HG03342 (cell line): ENCODE data around the gene PIMREG.

ENCODE experiments used
- ATAC-seq: cut with Tn5 transposase; IDR thresholded peaks from one replicate; pipeline ENCODE4 v1.9.1; 2021; ENCODE audit warnings: mild to moderate bottlenecking, moderate library complexity; ENCODE audit not compliant: unreplicated experiment

Gene PIMREG

DNA sequence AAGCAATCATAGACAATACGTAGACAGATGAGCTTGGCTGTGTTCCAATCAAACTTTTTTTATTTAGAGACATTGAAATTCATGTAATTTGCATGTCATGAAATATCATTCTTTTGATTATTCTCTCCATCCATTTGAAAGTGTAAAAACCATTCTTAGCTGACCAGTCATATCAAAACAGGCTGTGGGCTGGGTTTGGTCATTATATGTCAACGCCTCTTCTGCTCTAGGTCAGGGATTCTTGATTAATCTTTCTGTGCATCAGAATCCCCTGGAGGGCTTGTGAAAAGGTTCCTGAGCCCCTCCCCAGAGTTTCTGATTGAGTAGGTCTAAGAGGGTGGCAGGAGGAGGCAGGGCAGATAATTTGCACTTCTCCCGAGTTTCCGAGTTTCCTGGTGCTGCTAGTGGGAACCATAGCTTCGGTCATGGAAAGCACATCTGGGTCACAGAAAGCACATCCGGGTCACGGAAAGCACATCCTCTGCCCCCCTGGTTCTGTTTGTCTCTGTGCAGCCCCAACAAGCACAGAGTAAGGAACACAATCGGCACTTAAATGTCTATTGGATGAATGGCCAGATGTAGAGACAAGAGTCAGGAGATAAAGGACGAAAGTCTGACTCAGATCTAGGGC is 16.4 kb downstream of the PIMREG start:
- no peak for ATAC-seq

DNA sequence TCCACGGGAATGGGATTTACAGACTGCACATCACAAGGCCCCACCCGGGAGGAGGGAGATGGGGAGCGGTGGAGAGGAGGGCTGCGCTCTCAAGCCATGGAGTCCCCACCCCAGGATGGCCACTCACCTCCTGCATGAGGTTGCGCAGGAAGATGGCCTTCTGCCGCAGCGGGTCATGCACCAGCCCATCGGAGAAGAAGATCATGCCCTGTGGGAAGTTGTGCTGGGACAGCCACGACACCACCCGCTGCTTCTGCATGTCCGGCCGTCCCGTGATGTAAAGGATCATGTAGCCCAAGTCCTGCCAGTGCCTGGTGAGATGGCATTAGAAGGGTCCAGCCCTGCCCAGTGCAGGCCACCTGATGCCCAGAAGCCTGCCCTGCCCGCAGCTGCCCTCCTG is 17.0 kb downstream of the PIMREG start:
- no peak for ATAC-seq

DNA sequence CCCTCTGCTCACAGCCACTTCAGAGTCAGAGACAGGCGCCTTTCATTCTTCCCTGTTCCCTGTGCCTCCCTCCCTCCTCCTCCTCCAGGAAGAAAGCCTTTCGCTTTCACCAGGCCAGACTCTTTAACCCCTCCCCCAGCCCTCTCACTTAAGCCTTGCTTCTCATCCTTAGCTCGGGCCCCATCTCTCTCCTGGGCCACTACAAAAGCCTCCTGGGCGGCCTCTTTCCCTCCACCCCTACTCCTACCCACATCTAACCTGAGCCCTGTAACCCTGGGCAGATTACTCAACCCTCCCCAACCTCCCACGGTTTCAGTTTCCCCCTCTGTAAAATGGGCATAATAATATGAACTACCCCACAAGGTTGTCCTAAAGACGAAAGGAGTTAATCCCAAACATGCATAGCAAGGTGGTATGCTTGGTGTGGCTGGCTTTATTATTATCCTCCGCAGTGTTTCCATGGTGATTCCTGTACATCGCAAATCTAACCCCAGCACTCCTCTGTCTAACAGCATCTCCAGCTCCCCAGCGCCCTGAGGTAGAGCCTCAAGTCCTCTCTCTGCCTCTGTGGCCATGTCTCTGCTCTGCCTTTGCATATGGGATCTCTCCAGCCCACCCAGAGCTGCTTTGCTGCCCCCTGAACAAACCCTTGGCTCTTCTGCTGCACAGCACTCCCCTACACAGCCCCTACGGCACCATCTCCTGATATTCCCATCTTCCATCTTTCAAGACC is 17.7 kb downstream of the PIMREG start:
- ATAC-seq = no peak

DNA sequence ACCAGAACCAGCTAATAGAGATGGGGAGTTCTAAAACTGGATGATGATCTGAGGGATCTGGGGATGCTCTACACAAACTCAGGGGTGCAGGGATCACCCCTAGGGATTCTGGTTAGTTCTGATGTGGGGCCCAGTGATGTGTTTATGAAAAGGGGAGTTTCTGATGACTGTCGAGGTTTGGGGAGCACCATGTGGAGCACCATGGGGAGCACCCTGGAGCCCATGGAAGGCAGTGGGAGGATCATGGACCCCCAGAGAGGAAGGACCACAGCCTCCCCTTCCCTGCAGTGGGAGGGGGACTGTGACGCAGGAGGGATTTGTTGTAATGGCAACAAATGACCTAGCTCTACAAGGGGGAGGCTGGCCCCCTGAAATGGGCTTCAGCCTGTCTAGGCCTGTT is 18.4 kb downstream of the PIMREG start:
- no peak for ATAC-seq

DNA sequence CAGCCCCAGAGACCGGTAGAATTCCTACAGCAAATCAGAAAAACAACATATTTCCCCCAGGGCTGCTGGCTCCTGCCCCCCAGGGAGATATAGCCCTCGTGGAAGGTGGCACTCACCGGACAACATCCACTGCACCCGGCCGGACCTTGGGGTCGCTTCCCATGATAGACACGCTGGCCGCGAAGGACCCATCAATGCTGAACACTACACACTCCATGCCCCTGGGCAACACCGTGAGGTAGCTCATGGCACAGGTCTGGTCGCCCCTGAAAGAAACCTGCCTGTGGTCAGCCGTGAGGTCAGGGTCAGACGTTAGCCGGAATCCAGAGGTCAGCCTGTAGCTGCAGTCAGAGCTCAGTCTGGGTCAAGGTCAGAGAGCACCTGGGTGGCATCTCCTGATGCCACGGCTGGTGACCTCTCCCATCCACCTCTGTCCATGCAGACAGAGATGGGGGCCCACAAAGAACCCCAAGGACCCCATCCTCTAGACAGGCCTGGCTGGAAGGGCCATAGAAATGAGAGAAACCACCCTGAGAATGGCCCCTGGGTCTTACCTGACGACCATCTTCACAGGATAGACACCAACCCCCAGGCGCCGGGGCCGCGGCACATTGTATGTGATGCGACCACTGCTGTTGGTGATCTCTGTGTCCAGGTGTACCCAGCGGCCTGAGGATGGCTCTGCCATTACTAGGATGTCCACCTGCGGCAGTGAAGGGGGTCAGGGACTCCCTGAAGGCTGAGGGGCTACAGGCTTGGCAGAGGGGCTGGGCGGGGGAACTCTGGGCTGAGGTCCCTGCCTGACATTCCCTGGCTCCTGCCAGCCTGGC is 19.6 kb downstream of the PIMREG start:
- ATAC-seq = no peak

DNA sequence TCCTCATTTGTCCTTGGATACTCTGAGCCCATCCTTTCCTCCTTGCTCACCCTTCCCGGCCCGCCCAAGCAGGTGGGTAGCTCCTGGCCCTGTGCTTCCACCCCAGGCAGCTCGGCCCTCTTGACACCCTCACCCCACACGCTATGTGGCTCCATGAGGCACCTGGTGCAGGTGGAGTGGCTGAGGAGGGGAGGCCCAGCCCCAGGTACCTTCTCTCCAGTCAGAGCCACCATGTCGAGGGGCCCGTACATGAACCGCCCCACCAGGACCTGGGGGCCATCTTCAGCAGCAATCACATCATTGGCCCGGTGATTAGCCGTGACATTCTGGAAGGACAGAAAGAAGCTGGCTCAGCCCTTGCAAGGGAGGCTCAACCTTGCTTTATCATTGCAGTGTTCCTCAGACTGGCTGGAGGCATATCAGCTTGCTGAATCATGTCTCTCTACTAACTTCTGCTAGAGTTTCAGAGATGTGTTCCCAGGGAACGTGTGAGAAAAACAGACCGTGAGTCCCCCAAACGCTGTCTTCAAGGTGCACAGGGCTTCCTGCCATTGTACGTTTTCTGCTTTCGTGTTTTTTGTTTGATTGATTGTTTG is 20.3 kb downstream of the PIMREG start:
- ATAC-seq = no peak

DNA sequence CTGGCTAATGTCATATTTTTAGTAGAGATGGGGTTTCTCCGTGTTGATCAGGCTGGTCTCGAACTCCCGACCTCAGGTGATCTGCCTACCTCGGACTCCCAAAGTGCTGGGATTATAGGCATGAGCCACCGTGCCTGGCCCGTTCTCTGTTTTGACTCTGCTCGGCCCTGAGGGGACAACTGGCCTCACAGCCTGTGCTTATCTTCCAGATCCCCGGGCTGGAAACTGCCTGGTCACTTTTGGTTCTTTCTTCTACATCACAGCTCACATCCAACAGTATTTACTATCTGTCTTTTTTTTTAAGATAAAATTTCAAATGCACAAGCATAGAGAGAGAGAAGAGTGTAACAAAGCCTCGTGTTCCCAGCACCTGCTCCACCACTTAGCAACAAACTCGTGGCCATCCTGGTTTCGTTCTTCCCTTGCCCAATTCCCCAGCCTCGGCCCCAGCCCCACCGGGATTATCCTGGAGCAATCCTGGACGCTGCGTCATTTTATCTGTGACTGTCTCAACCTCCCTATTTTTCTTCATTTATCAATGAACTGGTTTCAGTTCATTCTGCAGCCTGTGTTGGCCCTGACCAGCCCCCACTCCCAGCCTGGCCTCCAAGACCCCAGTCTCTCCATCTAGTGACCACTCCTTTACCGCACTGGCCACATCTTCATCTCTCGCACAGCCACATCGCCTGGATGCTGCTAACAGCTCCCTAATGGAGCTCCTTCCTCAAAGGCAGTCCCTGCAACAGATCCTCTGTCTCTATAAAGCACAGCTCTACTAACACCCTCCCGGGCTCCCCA is 21.1 kb downstream of the PIMREG start:
- ATAC-seq = no peak

DNA sequence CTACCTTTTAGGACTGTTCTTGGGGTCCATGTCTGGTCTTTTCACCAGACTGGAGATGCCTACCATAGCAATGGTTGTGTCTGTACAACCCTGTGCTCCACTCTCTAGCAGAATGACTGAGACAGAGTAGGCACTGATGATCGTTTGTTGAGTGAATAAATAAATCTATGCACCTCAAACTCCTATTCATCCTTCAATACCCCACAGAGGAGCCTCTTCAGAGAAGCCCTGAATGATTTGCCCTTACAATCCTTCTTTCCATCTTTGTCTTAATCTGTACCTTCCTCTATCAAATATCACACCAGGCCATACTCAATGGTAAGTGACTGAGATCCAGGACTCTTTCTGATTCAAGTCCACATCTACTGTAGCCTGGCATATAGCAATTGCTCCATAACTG is 23.3 kb downstream of the PIMREG start:
- ATAC-seq = no peak

DNA sequence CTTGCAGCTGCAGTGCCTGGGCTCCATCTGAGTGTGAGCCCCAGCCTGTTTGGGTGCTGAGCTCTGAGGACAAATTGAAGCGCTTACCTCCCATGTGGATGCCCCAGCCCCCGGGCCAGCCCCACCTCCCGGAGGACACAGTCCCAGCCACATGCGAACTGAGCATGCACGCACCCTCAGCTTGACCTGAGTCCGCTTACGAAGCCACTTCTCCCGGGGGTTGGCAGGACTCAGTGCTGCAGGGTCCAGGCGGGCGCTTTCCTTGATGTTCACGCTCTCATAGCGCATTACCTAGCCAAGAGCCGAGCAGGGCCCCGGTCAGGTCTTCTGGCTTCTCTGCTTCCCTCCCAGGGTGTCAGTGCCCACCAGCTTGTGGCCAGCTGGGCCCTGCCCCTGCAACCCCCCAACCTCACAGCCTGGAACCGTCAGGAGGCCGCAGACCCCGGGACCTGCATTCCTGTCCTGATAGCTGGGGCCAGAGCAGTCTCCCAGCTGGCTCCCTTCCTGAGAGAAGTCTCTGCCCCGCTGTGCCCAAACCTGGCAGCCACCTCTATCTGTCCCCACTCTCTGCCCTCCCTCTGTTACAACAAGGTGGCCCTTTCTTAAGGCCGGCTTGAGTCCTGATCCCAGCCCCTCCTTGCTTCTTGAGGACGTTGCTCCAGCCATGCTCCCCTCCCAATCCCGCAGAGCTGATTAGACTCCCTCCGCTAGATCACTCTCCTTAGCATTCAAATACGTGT is 24.0 kb downstream of the PIMREG start:
- ATAC-seq = no peak

DNA sequence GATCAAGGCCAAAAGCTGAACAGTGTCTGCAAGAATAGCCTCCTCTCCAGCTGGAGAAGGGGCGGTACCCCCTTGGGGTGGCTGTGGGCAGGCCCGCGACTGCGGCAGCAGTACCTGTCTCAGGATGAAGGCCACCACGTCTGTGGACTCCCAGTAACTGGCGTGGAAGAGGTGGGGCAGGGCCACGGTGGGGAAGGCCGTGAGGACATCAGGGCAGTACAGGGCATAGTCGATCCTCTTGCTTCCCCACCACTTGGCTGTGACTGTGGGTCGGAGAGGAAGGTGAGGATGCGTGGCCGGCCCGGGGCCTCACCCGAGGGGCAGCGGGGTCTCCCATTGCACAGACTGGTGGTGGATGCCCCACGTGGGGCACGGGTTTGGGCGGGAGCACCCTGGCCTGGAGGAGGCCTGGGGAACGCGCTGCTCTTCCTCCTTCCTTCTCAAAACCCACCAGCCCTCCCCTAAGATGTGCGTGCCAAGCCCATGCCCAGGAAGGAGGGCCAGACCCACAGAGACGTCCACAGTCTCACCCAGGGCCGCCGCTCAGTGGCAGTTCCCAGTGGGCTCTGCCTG is 26.0 kb downstream of the PIMREG start:
- no peak for ATAC-seq

DNA sequence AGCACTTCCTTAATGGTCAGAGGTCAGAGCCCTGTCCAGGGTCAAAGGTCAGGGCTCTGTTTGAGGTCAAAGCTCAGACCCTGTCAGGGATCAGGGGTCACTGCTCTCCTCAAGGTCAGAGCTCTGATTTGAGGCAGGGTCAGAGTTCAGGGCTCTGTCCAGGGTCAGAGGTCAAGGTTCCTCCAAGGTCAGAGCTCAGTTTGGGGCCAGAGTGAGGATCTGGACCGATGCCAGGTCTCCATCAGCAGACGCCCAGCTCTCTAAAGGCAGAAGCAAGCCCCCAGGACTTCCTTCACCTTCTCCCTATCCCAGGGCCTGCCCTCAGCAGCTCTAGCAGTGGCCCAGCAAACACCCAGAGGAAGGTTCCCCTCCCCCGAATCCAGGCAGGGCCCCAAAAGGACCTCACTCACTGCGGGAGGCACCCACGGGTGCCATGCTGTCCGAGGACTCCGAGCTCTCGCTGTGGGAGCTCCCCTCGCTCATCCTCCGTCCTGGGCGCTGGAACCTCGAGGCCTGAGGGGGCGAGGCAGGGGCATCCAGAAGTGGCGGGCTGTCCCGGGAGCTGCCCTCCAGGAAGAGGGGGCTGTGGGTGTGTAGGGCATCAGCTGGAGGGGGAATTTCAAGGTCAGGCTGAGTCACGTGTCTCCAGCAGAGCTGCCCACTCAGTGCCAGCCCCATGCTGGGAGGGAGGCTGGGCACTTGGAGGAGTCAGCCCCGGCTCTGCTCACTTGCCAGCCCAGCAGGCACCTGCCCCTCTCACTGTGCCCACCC is 26.7 kb downstream of the PIMREG start:
- ATAC-seq = no peak

DNA sequence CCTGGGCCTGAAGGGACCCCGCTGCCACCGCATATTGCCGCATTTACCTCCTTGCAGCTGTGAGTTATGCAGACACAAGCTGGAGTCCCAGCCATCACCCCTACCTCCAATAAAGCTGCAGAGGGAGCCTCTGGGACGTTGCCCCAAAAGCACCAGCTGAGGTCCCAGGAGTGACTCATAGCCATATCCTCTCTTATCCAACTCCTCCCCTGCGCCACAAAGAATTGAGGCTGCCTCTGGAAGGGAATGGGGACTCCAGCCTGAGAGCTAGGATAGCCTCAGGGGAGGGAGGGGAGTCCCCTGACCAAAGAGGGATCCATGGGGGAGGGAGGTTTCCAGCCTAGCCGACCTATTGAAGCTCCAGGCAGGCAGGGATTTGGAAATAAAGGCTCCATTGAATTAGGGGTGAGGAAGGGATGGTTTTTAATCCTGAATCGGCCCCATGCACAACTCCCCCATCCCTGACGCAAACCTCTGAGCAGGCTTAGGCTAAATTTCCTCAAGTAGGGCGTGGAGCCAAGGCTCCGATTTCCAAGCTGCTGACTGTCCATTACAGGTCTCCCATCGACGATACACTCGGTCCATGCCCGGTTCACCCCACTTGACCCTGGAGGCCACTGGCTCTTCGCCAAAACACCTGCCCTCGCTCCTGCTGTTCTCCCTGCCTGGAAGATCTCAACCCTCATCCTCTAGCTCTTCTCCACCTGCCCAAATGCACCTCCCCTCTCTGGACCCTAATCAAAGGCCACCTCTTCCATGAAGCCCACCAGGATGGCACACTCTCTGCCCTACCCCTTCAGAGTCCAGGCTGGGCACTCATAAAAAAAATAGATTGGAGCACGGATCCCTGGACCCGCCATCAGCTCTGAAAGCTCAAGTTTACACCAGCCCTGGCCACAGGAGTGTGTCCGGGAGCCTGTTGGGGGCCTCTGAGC is 27.5 kb downstream of the PIMREG start:
- ATAC-seq = no peak

DNA sequence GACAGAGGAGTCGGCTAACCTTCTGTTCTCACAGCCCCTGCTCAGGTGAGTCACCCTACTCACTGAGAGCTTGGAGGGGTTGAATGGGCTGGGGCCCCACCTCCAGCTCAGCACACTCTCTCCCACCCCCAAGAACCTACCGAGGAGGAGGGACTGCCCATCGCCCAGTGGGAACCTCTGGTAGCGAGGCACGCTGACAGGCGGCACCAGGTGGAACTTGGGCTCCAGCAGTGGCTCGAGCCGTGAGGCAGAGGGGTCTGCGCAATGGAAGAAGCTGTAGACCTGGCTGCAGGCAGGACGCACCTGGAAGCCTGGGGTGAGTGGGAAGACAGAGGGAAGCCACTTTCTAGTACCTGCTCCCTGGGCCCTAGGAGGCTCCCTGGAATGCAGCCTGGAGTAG is 28.3 kb downstream of the PIMREG start:
- ATAC-seq = no peak

DNA sequence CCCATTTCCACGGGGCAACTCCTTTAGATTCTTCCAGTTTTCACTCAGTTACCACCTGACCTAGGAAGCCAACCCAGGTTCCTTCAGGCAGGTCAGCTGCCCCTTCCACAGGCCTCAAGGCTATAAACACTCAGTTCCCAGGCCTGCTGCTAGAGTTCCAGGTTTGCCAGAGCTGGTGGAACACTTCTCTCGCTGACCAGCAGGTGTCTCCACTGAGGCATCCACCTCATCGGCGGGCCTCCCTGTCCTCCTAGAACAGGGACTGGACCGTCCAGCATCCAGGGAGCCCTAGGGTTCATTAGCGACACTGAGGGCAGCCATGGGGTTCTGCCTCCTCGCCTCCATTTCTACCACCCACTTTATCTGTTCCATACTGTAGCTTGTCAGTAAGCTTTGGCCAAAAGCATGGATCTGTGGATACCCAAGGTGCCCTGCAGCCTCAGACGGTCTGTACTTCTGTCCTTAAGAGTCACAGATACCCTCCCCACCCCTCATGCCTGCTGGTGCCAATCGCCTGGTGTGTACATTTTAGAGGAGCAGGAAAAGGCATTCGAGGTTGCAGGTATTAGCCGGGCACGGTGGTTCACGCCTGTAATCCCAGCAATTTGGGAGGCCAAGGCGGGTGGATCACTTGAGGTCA is 29.0 kb downstream of the PIMREG start:
- no peak for ATAC-seq

DNA sequence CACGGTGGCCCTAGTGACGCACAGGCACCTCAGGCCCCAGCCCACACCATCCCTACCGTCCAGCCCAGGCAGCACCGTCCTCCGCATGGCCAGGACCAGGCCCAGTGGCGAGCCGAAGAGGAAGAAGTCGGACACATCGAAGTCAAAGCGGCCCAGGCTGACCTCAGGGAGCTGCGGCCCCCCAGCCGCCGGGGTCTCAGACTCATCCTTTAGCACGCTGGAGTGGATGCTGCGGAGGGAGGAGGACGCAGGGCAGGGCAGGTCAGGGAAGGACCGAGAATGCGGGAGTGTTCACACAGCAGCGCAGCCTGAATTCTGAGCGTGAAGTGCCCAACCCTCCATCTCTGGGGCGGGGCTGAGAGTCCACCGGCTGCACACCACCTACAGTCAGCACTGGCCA is 30.1 kb downstream of the PIMREG start:
- ATAC-seq = no peak

DNA sequence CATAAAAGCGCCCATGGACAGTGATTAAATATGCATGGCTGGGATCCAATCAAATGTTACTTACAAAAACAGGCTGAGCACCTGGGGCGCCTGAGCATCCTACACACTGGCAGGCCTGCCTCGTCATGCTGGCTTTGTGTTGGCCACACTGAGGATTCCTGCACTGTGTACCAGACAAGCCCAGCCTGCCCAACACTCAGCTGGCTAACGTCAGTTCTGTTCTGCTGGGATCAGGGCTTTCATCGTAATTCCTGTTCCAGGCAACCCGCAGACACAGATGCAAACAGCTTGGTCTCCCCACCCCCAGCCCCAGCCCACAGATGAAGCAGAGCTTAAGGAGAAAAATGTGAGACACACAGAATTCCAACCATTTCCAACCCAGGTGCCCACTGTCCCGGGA is 30.7 kb downstream of the PIMREG start:
- no peak for ATAC-seq

DNA sequence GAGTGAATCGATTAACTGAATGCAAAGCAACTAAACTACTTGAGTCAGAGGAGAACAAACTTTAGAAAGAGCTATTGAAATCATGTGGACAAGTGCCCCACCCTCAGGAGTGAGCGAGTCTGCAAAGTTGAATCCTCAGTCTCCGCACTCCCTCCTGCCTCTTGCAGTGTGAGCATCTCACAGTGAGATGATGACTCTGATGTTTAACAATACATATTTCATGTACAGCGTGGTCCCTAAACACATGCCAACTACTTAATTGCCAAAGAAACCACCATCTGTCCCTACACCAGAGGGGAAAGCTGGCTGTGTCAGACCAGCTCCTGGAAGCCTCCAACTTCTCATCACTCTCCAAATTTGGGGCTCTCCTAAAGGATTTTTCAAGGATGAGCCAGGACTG is 31.2 kb downstream of the PIMREG start:
- no peak for ATAC-seq
